Endodermal cell (in vitro differentiated cells): ENCODE results near the gene SLC9A5. TPM values are rescaled to one million over a fixed set of nuclear protein-coding genes. Genes with fewer than 3 reads are reported as not detected.

Source experiments
- DNase-seq: peaks from one replicate; pipeline ENCODE4 v3.0.0-alpha.2; 2017
- H3K27ac ChIP-seq: 2 replicates; pipeline ENCODE4 v1.5.1; 2013; ENCODE audit warnings: mild to moderate bottlenecking, low read depth, low read length, moderate library complexity
- H3K27me3 ChIP-seq: 2 replicates; pipeline ENCODE4 v1.6.1; 2013; ENCODE audit warnings: mild to moderate bottlenecking, low read length, moderate library complexity; ENCODE audit not compliant: insufficient read depth, control insufficient read depth, poor library complexity, severe bottlenecking
- H3K36me3 ChIP-seq: 2 replicates; pipeline ENCODE4 v1.7.0; 2013; ENCODE audit warnings: mild to moderate bottlenecking, low read length, moderate library complexity; ENCODE audit not compliant: control insufficient read depth, insufficient read depth
- H3K4me1 ChIP-seq: one replicate; pipeline ENCODE4 v1.7.0; 2013; ENCODE audit warnings: low read length; ENCODE audit not compliant: control insufficient read depth, insufficient read depth
- H3K4me3 ChIP-seq: 2 replicates; pipeline ENCODE4 v1.5.1; 2013; ENCODE audit warnings: mild to moderate bottlenecking, low read length, moderate library complexity
- H3K9ac ChIP-seq: 2 replicates; pipeline ENCODE4 v1.6.1; 2013; ENCODE audit warnings: mild to moderate bottlenecking, low read length, moderate library complexity; ENCODE audit not compliant: poor library complexity, severe bottlenecking; ENCODE audit errors: extremely low read depth
- H3K9me3 ChIP-seq: 2 replicates; pipeline ENCODE4 v1.6.1; 2013; ENCODE audit warnings: mild to moderate bottlenecking, low read length, moderate library complexity; ENCODE audit not compliant: control insufficient read depth
- H3K27ac Mint-ChIP-seq: 2 replicates; pipeline ENCODE4 v1.8.0; 2020; ENCODE audit warnings: mixed read lengths
- H3K27me3 Mint-ChIP-seq: 2 replicates; pipeline ENCODE4 v1.8.0; 2021; ENCODE audit warnings: mild to moderate bottlenecking, mixed read lengths; ENCODE audit not compliant: insufficient read depth
- H3K36me3 Mint-ChIP-seq: 2 replicates; pipeline ENCODE4 v1.8.0; 2020; ENCODE audit warnings: low read depth, mixed read lengths
- H3K4me1 Mint-ChIP-seq: 2 replicates; pipeline ENCODE4 v1.8.0; 2020; ENCODE audit warnings: mixed read lengths
- H3K4me3 Mint-ChIP-seq: 2 replicates; pipeline ENCODE4 v1.8.0; 2020; ENCODE audit warnings: mild to moderate bottlenecking, moderate library complexity, mixed read lengths
- H3K9me3 Mint-ChIP-seq: 2 replicates; pipeline ENCODE4 v1.8.0; 2020; ENCODE audit warnings: mild to moderate bottlenecking, mixed read lengths
- WGBS, 2 experiments: methylation state at CpG; one replicate each; pipeline versions ENCODE4 v1.1.5 to v1.1.7; 2013; ENCODE audit warnings: missing lambda C conversion rate in 2 of 2, mixed read lengths in 1 of 2; ENCODE audit not compliant: insufficient coverage in 1 of 2, insufficient read length in 1 of 2; 5-methylcytosine and 5-hydroxymethylcytosine counted together
- total RNA-seq, 2 donors: library from RNA; stranded (reverse); fragmentation: NEBNext Ultra II Directional in 1 of 2; extraction: Animal tissue kit (Norgen Biotek cat#: 25700) in 1 of 2; gene quantifications; 2 replicates in 1 of 2; 3 replicates in 1 of 2; pipeline ENCODE4 v1.2.1, GENCODE V29; 2021
- TF ChIP-seq, protein P1 (sequence below): fragments of 200-600 bp; sonication (generic); conservative IDR thresholded peaks from 2 replicates; pipeline ENCODE4 v1.5.0; 2021; ENCODE audit warnings: antibody characterized with exemption, mild to moderate bottlenecking

Gene SLC9A5
- total RNA-seq, 2 donors from 2014 or later, result 8.9 to 9.0 TPM

DNA sequence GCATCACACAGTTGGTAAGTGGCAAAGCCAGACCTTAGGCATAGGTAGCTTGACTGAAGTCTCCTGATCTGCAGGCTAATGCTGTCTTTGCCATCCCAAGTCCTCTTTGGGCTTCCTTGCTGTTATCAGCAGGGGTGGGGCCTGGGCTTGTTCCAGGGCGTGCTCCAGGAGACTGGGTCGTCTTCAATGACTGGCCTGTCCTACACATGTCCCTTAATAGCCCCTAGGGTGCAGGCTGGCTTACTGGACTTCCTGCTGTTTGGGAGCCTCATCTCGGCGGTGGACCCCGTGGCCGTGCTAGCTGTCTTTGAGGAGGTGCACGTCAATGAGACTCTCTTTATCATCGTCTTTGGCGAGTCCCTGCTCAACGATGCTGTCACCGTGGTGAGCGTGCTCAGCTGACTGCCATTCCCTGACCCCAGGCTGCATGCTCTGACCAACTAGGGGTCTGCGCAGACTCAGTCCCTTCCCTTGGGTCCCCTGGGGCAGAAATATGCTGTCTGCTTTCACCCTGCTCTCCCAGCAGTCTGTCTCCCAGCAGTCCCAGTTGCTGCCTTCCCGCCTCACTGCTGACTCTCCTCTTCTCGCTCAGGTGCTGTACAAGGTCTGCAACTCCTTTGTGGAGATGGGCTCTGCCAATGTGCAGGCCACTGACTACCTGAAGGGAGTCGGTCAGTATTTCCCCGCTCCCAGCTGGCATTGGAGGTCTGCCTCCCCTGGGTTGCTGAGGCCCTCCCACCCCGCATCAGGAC lies 6.2 kb downstream of the SLC9A5 start:
- 93 to 95% methylated on average over 17 to 18 of the region's 18 CpGs for WGBS, 2 experiments

DNA sequence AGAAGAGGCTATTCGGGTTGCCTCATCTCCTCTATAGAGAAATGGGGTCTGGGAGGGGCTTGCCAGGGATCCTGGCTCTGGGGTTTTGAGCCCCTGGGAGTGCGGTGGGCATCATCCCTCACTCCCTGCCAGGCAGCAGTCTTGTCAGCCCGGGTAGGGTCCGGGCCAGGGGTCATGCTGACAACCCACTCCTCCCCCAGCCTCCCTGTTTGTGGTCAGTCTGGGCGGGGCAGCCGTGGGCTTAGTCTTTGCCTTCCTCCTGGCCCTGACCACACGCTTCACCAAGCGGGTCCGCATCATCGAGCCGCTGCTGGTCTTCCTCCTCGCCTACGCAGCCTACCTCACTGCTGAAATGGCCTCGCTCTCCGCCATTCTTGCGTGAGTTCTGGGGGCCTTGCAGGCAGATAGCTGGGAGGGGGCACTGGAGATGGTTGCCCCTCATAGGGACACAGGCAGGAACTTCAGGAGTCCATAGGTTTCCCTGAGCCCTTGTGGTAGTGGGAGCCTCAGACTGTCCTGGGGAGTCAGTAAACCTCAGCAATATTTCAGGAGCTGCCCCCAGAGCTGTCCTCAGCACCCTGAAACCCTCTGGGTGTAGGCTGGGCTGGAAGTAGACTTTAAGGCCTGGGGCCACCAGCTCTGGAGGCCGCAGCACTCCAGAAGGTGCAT lies 6.9 kb downstream of the SLC9A5 start:
- Histone ChIP-seq H3K9ac (no peak overlapping the region), H3K27ac (no peak overlapping the region), H3K4me1 (no peaks in the 10 kb centered on the region), H3K36me3 (peaks cover 49% of the 10 kb centered on the region), H3K4me3 (no peak overlapping the region), H3K27me3 (no peaks in the 10 kb centered on the region), H3K9me3 (no peaks in the 10 kb centered on the region)
- Mint-ChIP-seq H3K27me3 (peaks cover 2% of the 10 kb centered on the region), H3K4me1 (no peaks in the 10 kb centered on the region), H3K36me3 (no peaks in the 10 kb centered on the region), H3K4me3 (no peak overlapping the region), H3K27ac (no peak overlapping the region), H3K9me3 (no peaks in the 10 kb centered on the region)
- TF ChIP-seq, protein P1, sequence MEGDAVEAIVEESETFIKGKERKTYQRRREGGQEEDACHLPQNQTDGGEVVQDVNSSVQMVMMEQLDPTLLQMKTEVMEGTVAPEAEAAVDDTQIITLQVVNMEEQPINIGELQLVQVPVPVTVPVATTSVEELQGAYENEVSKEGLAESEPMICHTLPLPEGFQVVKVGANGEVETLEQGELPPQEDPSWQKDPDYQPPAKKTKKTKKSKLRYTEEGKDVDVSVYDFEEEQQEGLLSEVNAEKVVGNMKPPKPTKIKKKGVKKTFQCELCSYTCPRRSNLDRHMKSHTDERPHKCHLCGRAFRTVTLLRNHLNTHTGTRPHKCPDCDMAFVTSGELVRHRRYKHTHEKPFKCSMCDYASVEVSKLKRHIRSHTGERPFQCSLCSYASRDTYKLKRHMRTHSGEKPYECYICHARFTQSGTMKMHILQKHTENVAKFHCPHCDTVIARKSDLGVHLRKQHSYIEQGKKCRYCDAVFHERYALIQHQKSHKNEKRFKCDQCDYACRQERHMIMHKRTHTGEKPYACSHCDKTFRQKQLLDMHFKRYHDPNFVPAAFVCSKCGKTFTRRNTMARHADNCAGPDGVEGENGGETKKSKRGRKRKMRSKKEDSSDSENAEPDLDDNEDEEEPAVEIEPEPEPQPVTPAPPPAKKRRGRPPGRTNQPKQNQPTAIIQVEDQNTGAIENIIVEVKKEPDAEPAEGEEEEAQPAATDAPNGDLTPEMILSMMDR, result no peak
- 90 to 95% methylated on average over 16 to 17 of the region's 17 CpGs for WGBS, 2 experiments
- DNase-seq, result no peak

More for the DNA sequence above, 6.2 kb downstream of the SLC9A5 start:
- H3K9me3 Mint-ChIP-seq, result no peaks in the 10 kb centered on the region
- Histone ChIP-seq H3K9ac (no peak overlapping the region), H3K9me3 (no peaks in the 10 kb centered on the region), H3K27me3 (no peaks in the 10 kb centered on the region), H3K4me1 (no peaks in the 10 kb centered on the region), H3K27ac (no peak overlapping the region), H3K4me3 (no peak overlapping the region), H3K36me3 (peaks cover 49% of the 10 kb centered on the region)
- peaks cover 8% of the 10 kb centered on the region for H3K27me3 Mint-ChIP-seq
- H3K27ac Mint-ChIP-seq, result no peak overlapping the region
- peaks cover 2% of the 10 kb centered on the region for H3K4me1 Mint-ChIP-seq
- no peak overlapping the region for H3K4me3 Mint-ChIP-seq
- TF ChIP-seq, protein P1, result no peak
- H3K36me3 Mint-ChIP-seq, result no peaks in the 10 kb centered on the region
- DNase-seq, result no peak

DNA sequence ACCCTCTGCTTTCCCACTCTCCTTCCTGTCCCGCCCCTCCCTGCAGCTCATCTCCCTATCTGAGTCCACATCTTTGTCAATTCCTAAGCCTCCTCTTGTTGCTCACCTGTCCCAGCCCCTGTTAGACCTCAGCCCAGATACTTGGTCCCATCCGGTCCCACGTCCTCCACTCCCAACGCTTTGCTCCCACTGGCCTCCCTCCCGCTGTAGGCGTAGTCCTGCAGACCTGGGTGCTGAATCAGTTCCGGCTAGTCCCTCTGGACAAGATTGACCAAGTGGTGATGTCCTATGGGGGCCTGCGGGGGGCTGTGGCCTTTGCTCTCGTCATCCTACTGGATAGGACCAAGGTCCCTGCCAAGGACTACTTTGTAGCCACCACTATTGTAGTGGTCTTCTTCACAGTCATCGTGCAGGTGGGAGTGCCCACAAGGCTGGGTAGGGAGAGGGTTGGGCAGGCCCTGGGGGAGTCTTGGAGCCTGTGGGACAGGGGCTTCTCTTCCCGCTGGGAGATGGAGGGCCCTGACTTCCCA lies 8.0 kb downstream of the SLC9A5 start:
- Histone ChIP-seq H3K9me3 (no peaks in the 10 kb centered on the region), H3K4me1 (no peaks in the 10 kb centered on the region), H3K4me3 (no peak overlapping the region), H3K9ac (no peak overlapping the region), H3K36me3 (peaks cover 55% of the 10 kb centered on the region), H3K27me3 (no peaks in the 10 kb centered on the region), H3K27ac (no peak overlapping the region)
- WGBS, 2 experiments, result 89 to 94% methylated on average over 3 to 11 of the region's 11 CpGs
- Mint-ChIP-seq H3K27ac (no peak overlapping the region), H3K36me3 (no peaks in the 10 kb centered on the region), H3K9me3 (no peaks in the 10 kb centered on the region), H3K27me3 (no peaks in the 10 kb centered on the region), H3K4me1 (peaks cover 3% of the 10 kb centered on the region), H3K4me3 (no peak overlapping the region)
- TF ChIP-seq, protein P1, result no peak
- no peak for DNase-seq
